Measurements from ENCODE around the gene AFF3.
"Not testable (repeated sequence)": the region's sequence is repeated elsewhere in the genome, so short reads cannot be mapped to it uniquely, and the experiment has no call there.

The AFF3 gene

DNA sequence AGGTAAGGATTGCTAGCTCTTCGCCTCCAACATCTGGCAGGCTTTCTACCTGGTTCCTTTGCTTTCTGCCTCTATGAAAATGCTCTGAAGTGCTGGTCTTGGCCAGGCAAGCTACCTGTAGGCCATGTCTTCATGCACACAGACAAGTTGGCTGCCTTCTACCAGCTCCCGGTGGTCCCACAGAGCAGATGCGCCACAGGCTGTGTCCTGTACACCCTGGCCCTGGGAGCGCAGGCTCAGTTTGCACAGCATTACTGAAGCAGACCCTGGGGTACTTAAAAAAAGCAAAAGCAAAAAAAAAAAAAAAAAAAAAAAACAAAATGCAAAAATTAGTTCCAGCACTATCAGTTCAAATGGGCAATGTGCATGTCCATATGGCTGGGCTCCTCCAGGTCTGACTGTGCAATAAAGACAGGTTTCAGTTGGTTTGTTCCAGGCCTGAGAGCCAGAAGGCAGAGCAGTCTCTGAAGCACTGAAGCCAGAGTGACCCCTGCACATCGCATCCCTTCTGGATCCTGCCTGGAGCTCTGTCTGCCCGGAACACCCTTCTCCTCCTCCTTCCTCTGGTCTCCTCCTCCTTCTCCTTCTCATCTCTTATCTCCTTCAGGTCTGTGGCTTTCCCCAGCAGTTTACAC lies 364.6 kb downstream of the AFF3 start:
- TF ChIP-seq CTCF (IDR thresholded peaks at IDR 0.05; ENCODE audit: insufficient read depth, low read depth, low read length, missing control alignments) = no peak
- no peak overlapping the region for H3K4me3 ChIP-seq (ENCODE audit: low read length)
- no peak for DNase-seq (ENCODE audit: low read depth)

DNA sequence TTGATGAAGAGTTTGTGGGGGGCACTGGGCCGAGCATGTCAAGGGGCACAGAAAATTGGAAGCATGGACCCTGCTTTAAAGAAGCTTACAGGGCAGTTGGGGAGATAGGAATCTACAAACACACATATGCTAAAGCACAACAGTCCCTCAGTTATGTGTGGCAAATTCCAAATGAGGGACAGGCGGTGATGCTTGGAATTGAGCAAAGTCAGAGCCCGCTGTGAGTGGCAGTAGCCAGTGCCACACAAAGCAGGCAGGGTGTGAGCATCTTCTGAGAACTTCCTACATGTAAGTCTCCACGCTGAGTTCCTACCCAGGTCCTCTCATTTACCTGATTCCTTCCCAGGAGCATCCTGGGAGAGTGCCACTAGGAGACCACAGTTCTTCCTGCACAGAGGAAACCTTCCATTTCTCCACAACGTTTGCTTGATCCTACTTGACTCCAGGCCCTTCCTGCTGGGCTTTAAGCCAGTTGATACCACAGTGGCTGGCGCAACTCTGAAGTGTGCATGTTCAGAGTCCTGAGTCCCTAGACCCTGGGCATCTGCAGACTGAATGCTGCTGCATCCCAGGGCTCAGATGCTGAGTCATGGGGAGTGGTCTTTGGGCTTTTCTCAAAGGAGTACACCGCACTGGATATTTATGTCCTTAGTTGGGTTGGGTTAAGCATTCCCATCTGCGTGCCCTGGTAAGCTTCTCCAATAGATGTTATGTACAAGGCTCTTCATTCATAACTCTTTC lies 365.3 kb downstream of the AFF3 start:
- DNase-seq (ENCODE audit: low read depth) = no peak
- H3K4me3 ChIP-seq (ENCODE audit: low read length) = no peak overlapping the region

GRCh38 chr2:99776206-99776905 lies 366.0 kb downstream of the AFF3 start:
- no peak for TF ChIP-seq CTCF (IDR thresholded peaks at IDR 0.05; ENCODE audit: insufficient read depth, low read depth, low read length, missing control alignments)
- H3K4me3 ChIP-seq (ENCODE audit: low read length) = no peak overlapping the region
- DNase-seq (ENCODE audit: low read depth) = no peak

More for the DNA sequence above, 365.3 kb downstream of the AFF3 start:
- no peak for TF ChIP-seq CTCF (IDR thresholded peaks at IDR 0.05; ENCODE audit: insufficient read depth, low read depth, low read length, missing control alignments)

DNA sequence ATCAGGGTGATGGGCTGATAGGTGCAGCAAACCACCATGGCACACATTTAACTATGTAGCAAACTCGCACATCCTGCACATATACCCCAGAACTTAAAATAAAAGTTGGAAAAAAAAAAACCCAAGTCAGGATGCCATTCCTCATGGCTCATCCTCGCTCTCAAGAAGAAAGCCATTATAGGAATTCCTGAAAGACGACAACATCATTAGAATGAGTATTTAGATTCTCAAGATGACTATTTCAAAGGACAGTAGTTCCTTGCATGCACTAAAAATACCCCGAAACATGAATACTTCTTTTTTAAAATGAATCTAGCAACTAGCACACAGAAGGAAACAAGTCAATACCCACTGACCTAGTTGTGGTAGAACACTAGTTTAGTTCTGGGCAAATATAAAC lies 366.8 kb downstream of the AFF3 start:
- TF ChIP-seq CTCF (IDR thresholded peaks at IDR 0.05; ENCODE audit: insufficient read depth, low read depth, low read length, missing control alignments) = no peak
- no peak for DNase-seq (ENCODE audit: low read depth)
- H3K4me3 ChIP-seq (ENCODE audit: low read length) = no peak overlapping the region

DNA sequence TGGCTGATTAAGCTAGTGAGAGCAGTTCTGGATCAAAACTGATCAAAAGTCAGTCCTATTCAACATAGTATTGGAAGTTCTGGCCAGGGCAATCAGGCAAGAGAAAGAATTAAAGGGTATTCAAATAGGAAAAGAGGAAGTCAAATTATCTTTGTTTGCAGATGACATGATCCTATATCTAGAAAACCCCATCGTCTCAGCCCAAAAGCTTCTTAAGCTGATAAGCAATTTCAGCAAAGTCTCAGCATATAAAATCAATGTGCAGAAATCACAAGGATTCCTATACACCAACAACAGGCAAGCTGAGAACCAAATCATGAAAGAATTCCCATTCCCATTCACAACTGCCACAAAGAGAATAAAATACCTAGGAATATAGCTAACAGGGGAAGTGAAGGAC lies 368.7 kb downstream of the AFF3 start:
- H3K4me3 ChIP-seq (ENCODE audit: low read length); DNase-seq (ENCODE audit: low read depth): not testable (repeated sequence)

DNA sequence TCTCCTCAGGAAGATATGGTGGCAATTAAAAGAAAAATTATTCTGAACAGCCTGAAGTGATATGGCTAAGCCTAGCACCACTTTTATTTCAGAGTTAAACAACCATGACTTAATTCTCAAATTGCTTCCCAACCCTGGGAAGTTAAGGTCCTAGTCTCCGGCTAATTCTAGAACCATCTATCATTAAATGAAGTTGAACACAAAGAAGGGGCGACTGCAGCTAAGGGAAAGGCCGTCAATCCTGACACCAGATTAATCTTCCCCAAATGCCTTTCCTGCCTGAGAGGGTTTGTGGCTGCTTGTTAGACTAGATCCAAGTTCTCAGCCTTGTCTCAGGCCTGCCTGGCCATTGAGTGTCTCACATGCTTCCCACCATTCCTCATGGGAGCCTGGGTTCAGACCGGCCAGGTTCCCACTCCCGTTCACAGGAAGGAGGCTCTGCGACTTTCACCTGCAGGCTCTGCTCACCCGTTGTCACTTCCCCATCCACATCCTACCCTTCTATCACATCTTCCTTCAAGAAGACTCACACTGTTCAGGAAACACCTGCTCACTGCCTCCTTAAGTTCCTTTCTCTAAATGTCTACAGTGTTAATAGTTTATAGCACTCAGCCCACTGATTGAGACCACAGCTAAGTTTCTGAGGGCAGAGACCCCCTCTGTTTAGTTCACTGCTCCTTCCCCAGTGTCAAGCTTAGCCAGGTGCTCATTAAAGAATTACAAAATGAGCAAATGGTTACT lies 369.6 kb downstream of the AFF3 start:
- no peak for TF ChIP-seq CTCF (IDR thresholded peaks at IDR 0.05; ENCODE audit: insufficient read depth, low read depth, low read length, missing control alignments)
- DNase-seq (ENCODE audit: low read depth) = no peak
- no peak overlapping the region for H3K4me3 ChIP-seq (ENCODE audit: low read length)
